Thyroid gland (tissue), 4 donors: ENCODE measurements around the gene RAD54L. TPM values are rescaled to one million over a fixed set of nuclear protein-coding genes. Genes with fewer than 3 reads are reported as not detected.

ENCODE experiments used
- DNase-seq, 2 donors: peaks; one replicate each; pipeline ENCODE4 v3.0.0-alpha.2; 2019
- H3K27ac ChIP-seq, 3 donors: fragments of 200-600 bp; sonication (generic); 1 replicate in 2 of 3; 2 replicates in 1 of 3; pipeline ENCODE4 v1.5.1; 2016 to 2019; ENCODE audit warnings: mild to moderate bottlenecking in 1 of 3, moderate library complexity in 1 of 3
- H3K27me3 ChIP-seq: fragments of 200-600 bp; sonication (generic); one replicate; pipeline ENCODE4 v1.5.1; 2019
- H3K36me3 ChIP-seq, 2 donors: fragments of 200-600 bp; sonication (generic); one replicate each; pipeline ENCODE4 v1.5.1; 2016 to 2019
- H3K4me1 ChIP-seq, 2 donors: fragments of 200-600 bp; sonication (generic); one replicate each; pipeline ENCODE4 v1.5.1; 2017 to 2019
- H3K4me3 ChIP-seq, 3 donors: fragments of 200-600 bp; sonication (generic); replicated peaks in 1 of 3; 1 replicate in 2 of 3; 2 replicates in 1 of 3; pipeline ENCODE4 v1.5.1; 2016; ENCODE audit warnings: mild to moderate bottlenecking in 1 of 3
- H3K9me3 ChIP-seq: fragments of 200-600 bp; sonication (generic); one replicate; pipeline ENCODE4 v1.5.1; 2017
- CTCF ChIP-seq, 6 experiments: fragments of 200-600 bp in 3 of 6; fragments of 450-650 bp in 3 of 6; sonication (generic) in 3 of 6; IDR thresholded peaks; one replicate each; pipeline ENCODE4 v1.5.1; 2016 to 2019; ENCODE audit warnings: antibody characterized with exemption in 6 of 6, mild to moderate bottlenecking in 2 of 6, inconsistent platforms in 1 of 6, moderate library complexity in 1 of 6
- POLR2A ChIP-seq, 2 donors: fragments of 450-650 bp; IDR thresholded peaks; one replicate each; pipeline ENCODE4 v1.6.1; 2017; ENCODE audit warnings: antibody characterized with exemption in 2 of 2, mild to moderate bottlenecking in 2 of 2, moderate library complexity in 1 of 2
- WGBS, 2 donors: methylation state at CpG; one replicate each; pipeline ENCODE4 v1.1.5; 2017; 5-methylcytosine and 5-hydroxymethylcytosine counted together
- intact Hi-C: fragments of 100-400 bp; cut with DNase I; formaldehyde crosslinking; loops from one replicate; pipeline ENCODE4 v1.15.1; 2023
- total RNA-seq, 4 donors: library from RNA; depleted of rRNA; stranded (reverse); fragments of >200 nt; gene quantifications; one replicate each; pipeline ENCODE4 v1.2.3, GENCODE V29; 2016

The RAD54L gene
- total RNA-seq, 4 donors from 2014 or later: 0.27 to 1.7 (median 0.61) TPM

GRCh38 chr1:46211051-46211450 lies 36.5 kb upstream of the RAD54L start:
- TF ChIP-seq POLR2A (IDR thresholded peaks at IDR 0.05) (no peak), CTCF (IDR thresholded peaks at IDR 0.05) (no peak)
- H3K27ac ChIP-seq: no peak overlapping the region
- H3K4me1 ChIP-seq: peaks cover 9 to 11% of the 10 kb centered on the region in 2 donors
- H3K4me3 ChIP-seq: no peak overlapping the region
- H3K9me3 ChIP-seq: no peaks in the 10 kb centered on the region
- H3K36me3 ChIP-seq: no peaks in the 10 kb centered on the region
- intact Hi-C loops: no loop called here
- WGBS, 2 donors: 85 to 89% methylated on average over 2 of the region's 2 CpGs
- no peaks in the 10 kb centered on the region for H3K27me3 ChIP-seq
- no peak for DNase-seq

DNA sequence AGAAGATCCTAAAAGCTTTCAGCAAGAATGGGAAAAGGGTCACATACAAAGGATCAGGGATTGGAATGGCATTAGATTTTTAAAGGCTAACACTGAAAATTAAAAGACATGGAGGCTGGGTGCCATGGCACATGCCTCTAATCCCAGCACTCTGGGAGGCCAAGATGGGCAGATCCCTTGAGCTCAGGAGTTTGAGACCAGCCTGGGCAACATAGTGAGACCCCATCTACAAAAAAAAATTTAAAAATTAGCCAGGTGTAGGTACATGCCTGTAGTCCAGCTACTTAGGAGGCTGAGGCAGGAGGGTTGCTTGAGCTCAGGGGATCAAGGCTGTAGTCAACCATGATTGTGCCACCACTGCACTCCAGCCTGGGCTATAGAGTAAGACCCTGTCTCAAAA lies 32.1 kb upstream of the RAD54L start:
- intact Hi-C loops: no loop called here
- no peaks in the 10 kb centered on the region for H3K9me3 ChIP-seq
- H3K27me3 ChIP-seq: no peaks in the 10 kb centered on the region
- H3K4me3 ChIP-seq: no peak overlapping the region
- peaks cover 8 to 12% of the 10 kb centered on the region in 2 donors for H3K4me1 ChIP-seq
- H3K27ac ChIP-seq: no peak overlapping the region
- DNase-seq: no peak
- TF ChIP-seq POLR2A (IDR thresholded peaks at IDR 0.05): no peak
- TF ChIP-seq CTCF (IDR thresholded peaks at IDR 0.05): no peak
- H3K36me3 ChIP-seq: no peaks in the 10 kb centered on the region

GRCh38 chr1:46218443-46218842 lies 29.1 kb upstream of the RAD54L start:
- no peaks in the 10 kb centered on the region for H3K36me3 ChIP-seq
- no peaks in the 10 kb centered on the region for H3K27me3 ChIP-seq
- H3K4me3 ChIP-seq: no peak overlapping the region
- WGBS, 2 donors: 51 to 60% methylated on average over 8 of the region's 8 CpGs
- H3K4me1 ChIP-seq: peaks cover 8 to 14% of the 10 kb centered on the region in 2 donors
- DNase-seq: peak in 1 of 2 donors; percentile 30
- peak overlapping the region; percentile 30 to 56 (median 40) for H3K27ac ChIP-seq
- TF ChIP-seq CTCF (IDR thresholded peaks at IDR 0.05) (no peak), POLR2A (IDR thresholded peaks at IDR 0.05) (peak in 1 of 2 donors; percentile 8)
- H3K9me3 ChIP-seq: no peaks in the 10 kb centered on the region
- intact Hi-C loops: no loop called here

DNA sequence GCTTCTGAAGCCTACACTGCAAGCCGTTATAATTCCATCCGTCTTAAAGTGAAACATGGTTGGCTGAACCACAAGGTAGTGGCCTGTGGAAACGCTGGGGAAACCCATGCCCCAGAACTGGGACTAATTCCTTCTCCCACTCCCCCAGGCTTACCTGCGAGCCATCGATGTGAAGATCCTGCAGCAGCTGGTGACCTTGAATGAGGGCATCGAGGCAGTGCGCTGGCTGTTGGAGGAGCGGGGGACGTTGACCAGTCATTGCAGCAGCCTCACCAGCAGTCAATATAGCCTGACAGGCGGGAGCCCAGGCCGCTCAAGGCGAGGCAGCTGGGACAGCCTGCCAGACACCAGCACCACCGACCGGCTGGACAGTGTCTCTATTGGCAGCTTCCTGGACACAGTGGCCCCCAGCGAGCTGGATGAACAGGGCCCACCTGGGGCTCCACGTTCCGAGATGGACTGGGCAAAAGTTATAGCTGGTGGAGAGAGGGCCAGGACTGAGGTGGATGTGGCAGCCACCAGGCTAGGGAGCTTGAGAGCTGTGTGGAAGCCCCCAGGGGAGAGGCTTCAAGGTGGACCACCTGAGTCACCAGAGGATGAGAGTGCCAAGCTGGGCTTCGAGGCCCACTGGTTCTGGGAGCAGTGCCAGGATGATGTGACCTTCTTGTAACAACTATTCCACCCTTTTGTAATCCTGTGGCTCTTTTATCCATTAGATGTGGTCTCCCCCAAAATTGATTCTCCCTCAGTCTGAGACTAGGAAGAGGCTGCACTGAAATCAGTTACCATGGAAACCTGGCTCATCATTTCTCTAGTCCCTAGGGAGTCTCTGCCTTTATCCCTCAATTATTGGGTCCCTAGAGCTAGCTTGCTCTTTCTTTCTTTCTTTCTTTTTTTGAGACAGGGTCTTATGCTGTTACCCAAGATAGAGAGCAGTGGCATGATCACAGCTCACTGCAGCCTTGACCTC lies 27.7 kb upstream of the RAD54L start:
- Histone ChIP-seq H3K27ac (no peak overlapping the region), H3K4me3 (no peak overlapping the region), H3K36me3 (no peaks in the 10 kb centered on the region), H3K9me3 (no peaks in the 10 kb centered on the region), H3K4me1 (peaks cover 8 to 14% of the 10 kb centered on the region in 2 donors), H3K27me3 (no peaks in the 10 kb centered on the region)
- 84 to 94% methylated on average over 10 to 17 of the region's 18 CpGs for WGBS, 2 donors
- TF ChIP-seq CTCF (IDR thresholded peaks at IDR 0.05) (no peak), POLR2A (IDR thresholded peaks at IDR 0.05) (no peak)
- DNase-seq: peak; percentile 28 to 41
- intact Hi-C loops: loop anchor here (2.0 kb wide), 1 partner anchor 39 kb away; no protein-coding TSS in a partner anchor

DNA sequence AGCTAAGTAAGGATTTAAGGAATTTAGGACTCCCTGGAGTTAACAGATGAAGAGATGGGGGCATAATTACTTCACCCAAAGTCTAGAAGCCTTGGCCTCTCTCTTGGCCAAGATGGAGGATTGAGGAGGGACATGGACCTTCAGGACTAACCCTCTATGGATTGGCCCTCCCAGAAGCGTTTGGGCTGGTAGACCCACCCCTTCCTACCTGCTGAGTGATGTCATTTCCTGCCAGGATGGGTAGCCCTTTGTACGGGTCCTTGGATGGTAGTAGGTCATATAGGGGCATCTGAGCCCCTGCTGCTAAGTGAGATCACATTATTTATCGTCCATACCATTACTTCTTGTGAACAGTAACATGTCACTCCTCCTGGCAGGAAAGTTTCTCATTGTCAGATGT lies 26.8 kb upstream of the RAD54L start:
- H3K9me3 ChIP-seq: no peaks in the 10 kb centered on the region
- TF ChIP-seq POLR2A (IDR thresholded peaks at IDR 0.05) (no peak), CTCF (IDR thresholded peaks at IDR 0.05) (no peak)
- WGBS, 2 donors: 83 to 86% methylated on average over 3 of the region's 3 CpGs
- intact Hi-C loops: loop anchor here (2.0 kb wide), 1 partner anchor 40 kb away; no protein-coding TSS in a partner anchor
- DNase-seq: no peak
- H3K4me1 ChIP-seq: peaks cover 8 to 14% of the 10 kb centered on the region in 2 donors
- H3K4me3 ChIP-seq: no peak overlapping the region
- H3K27ac ChIP-seq: no peak overlapping the region
- H3K36me3 ChIP-seq: no peaks in the 10 kb centered on the region
- no peaks in the 10 kb centered on the region for H3K27me3 ChIP-seq
